Measurements from ENCODE around the gene PLGRKT. TPM values are rescaled to one million over a fixed set of nuclear protein-coding genes. Genes with fewer than 3 reads are reported as not detected.
"Not testable (repeated sequence)": the region's sequence is repeated elsewhere in the genome, so short reads cannot be mapped to it uniquely, and the experiment has no call there.

The PLGRKT gene
- total RNA-seq, 1 experiment from 2014 or later, result 11.4 TPM

- Histone ChIP-seq H3K4me2 (ENCODE audit: low read length) (no peak overlapping the region), H3K27ac (ENCODE audit: low read length) (no peak overlapping the region), H3K9ac (ENCODE audit: low read length) (no peak overlapping the region), H3K9me2 (replicated peaks; ENCODE audit: low read length) (no peaks in the 10 kb centered on the region), H3K27me3 (ENCODE audit: low read length) (no peaks in the 10 kb centered on the region), H3K9me3 (ENCODE audit: low read length) (no peaks in the 10 kb centered on the region), H4K20me1 (ENCODE audit: low read length) (no peaks in the 10 kb centered on the region), H3F3A (ENCODE audit: low read length, unreplicated experiment) (no peaks in the 10 kb centered on the region), H2AFZ (ENCODE audit: low read length) (no peak overlapping the region), H3K36me3 (ENCODE audit: low read depth, low read length) (no peaks in the 10 kb centered on the region), H3K79me2 (ENCODE audit: low read length) (no peaks in the 10 kb centered on the region), H3K4me3 (ENCODE audit: low read length) (no peak overlapping the region), H3K4me1 (ENCODE audit: insufficient read depth, low read length) (no peaks in the 10 kb centered on the region)
- BruUV-seq (replicated peaks), result no TSS peak
- intact Hi-C loops (cut with micrococcal nuclease), result no loop called here
- no peak for TF ChIP-seq CTCF (conservative IDR thresholded peaks at IDR 0.05; ENCODE audit: low read depth, low read length)
- CTCF ChIA-PET, result no interaction called here
- DNase-seq, result no peak
- no peak for ATAC-seq
- POLR2A ChIA-PET (ENCODE audit: unreplicated experiment), result no interaction called here
Observed at GRCh38 chr9:5326893-5327548, 110.7 kb downstream of the PLGRKT start.

GRCh38 chr9:5326187-5326586 lies 111.5 kb downstream of the PLGRKT start:
- H4K20me1 ChIP-seq (ENCODE audit: low read length), result no peaks in the 10 kb centered on the region
- H3K27me3 ChIP-seq (ENCODE audit: low read length), result no peaks in the 10 kb centered on the region
- no peaks in the 10 kb centered on the region for H3K9me2 ChIP-seq (replicated peaks; ENCODE audit: low read length)
- intact Hi-C loops (cut with micrococcal nuclease), result no loop called here
- no peak overlapping the region for H3K27ac ChIP-seq (ENCODE audit: low read length)
- H2AFZ ChIP-seq (ENCODE audit: low read length), result no peak overlapping the region
- no TSS peak for BruUV-seq (replicated peaks)
- H3K79me2 ChIP-seq (ENCODE audit: low read length), result no peaks in the 10 kb centered on the region
- ChIA-PET CTCF (no interaction called here), POLR2A (ENCODE audit: unreplicated experiment) (no interaction called here)
- DNase-seq, result no peak
- H3K9me3 ChIP-seq (ENCODE audit: low read length), result no peaks in the 10 kb centered on the region
- no peak for ATAC-seq
- no peaks in the 10 kb centered on the region for H3F3A ChIP-seq (ENCODE audit: low read length, unreplicated experiment)
- H3K36me3 ChIP-seq (ENCODE audit: low read depth, low read length), result no peaks in the 10 kb centered on the region
- no peak overlapping the region for H3K4me2 ChIP-seq (ENCODE audit: low read length)
- H3K4me1 ChIP-seq (ENCODE audit: insufficient read depth, low read length), result no peaks in the 10 kb centered on the region
- no peak for TF ChIP-seq EZH2 (IDR thresholded peaks at IDR 0.05; ENCODE audit: low read length, unreplicated experiment)
- TF ChIP-seq EZH2phosphoT487 (IDR thresholded peaks at IDR 0.05; ENCODE audit: borderline replicate concordance, low read length), result no peak
- no peak for TF ChIP-seq CTCF (conservative IDR thresholded peaks at IDR 0.05; ENCODE audit: low read depth, low read length)
- H3K9ac ChIP-seq (ENCODE audit: low read length), result no peak overlapping the region
- H3K4me3 ChIP-seq (ENCODE audit: low read length), result no peak overlapping the region

GRCh38 chr9:5321601-5322000 lies 116.1 kb downstream of the PLGRKT start:
- H3F3A ChIP-seq (ENCODE audit: low read length, unreplicated experiment); POLR2A ChIA-PET (ENCODE audit: unreplicated experiment); H3K27me3 ChIP-seq (ENCODE audit: low read length); H3K79me2 ChIP-seq (ENCODE audit: low read length); H4K20me1 ChIP-seq (ENCODE audit: low read length); ATAC-seq; H2AFZ ChIP-seq (ENCODE audit: low read length); H3K4me3 ChIP-seq (ENCODE audit: low read length); H3K27ac ChIP-seq (ENCODE audit: low read length); H3K4me2 ChIP-seq (ENCODE audit: low read length); H3K9me2 ChIP-seq (replicated peaks; ENCODE audit: low read length); DNase-seq; H3K36me3 ChIP-seq (ENCODE audit: low read depth, low read length); H3K9me3 ChIP-seq (ENCODE audit: low read length); H3K9ac ChIP-seq (ENCODE audit: low read length); BruUV-seq (replicated peaks); H3K4me1 ChIP-seq (ENCODE audit: insufficient read depth, low read length): not testable (repeated sequence)
- CTCF ChIA-PET, result interaction anchor here (0.5 to 1.0 kb wide), 3 partner anchors 27 to 135 kb away, joined by 3 to 9 read pairs (median 3); no protein-coding TSS in a partner anchor
- intact Hi-C loops (cut with micrococcal nuclease), result loop anchor here (1.0 to 2.0 kb wide), 2 partner anchors 57 to 135 kb away; no protein-coding TSS in a partner anchor
